DMS153 treated with DMSO at 0.1 percent for 48 hours (cell line): ENCODE data around the gene NDST4.
"Not testable (repeated sequence)": the region's sequence is repeated elsewhere in the genome, so short reads cannot be mapped to it uniquely, and the experiment has no call there.

Experiments used
- DNase-seq: peaks from one replicate; lab custom pipeline; 2025; ENCODE audit not compliant: unreplicated experiment; lab: John Stamatoyannopoulos, UW

Gene NDST4

GRCh38 chr4:115058533-115058932 lies 54.9 kb downstream of the NDST4 start:
- DNase-seq, result no peak

- DNase-seq, result no peak
These were observed 58.6 kb downstream of the NDST4 start for GRCh38 chr4:115054836-115055235.

- DNase-seq, result no peak
These were observed 60.1 kb downstream of the NDST4 start for GRCh38 chr4:115053313-115053712.

GRCh38 chr4:115042496-115042895 lies 70.9 kb downstream of the NDST4 start:
- no peak for DNase-seq

GRCh38 chr4:115030281-115030680 lies 83.1 kb downstream of the NDST4 start:
- DNase-seq, result no peak

GRCh38 chr4:115028682-115029410 lies 84.6 kb downstream of the NDST4 start:
- no peak for DNase-seq

- DNase-seq, result no peak
These were observed 113.5 kb downstream of the NDST4 start for GRCh38 chr4:114999880-115000279.

- DNase-seq, result no peak
These were observed 115.1 kb downstream of the NDST4 start for GRCh38 chr4:114998316-114998715.

GRCh38 chr4:114997576-114998247 lies 115.7 kb downstream of the NDST4 start:
- no peak for DNase-seq

GRCh38 chr4:114986133-114986532 lies 127.3 kb downstream of the NDST4 start:
- DNase-seq, result no peak

- DNase-seq, result no peak
These were observed 132.3 kb downstream of the NDST4 start for GRCh38 chr4:114980932-114981708.

GRCh38 chr4:114980399-114980798 lies 133.0 kb downstream of the NDST4 start:
- DNase-seq, result not testable (repeated sequence)

GRCh38 chr4:114976901-114977300 lies 136.5 kb downstream of the NDST4 start:
- no peak for DNase-seq

- DNase-seq, result no peak
These were observed 149.4 kb downstream of the NDST4 start for GRCh38 chr4:114964026-114964425.

- no peak for DNase-seq
These were observed 167.8 kb downstream of the NDST4 start for GRCh38 chr4:114945616-114946015.

- DNase-seq, result no peak
These were observed 171.9 kb downstream of the NDST4 start for GRCh38 chr4:114941503-114941902.

- no peak for DNase-seq
These were observed 185.5 kb downstream of the NDST4 start for GRCh38 chr4:114927881-114928280.

- DNase-seq, result no peak
These were observed 186.8 kb downstream of the NDST4 start for GRCh38 chr4:114926583-114926982.

- no peak for DNase-seq
These were observed 189.1 kb downstream of the NDST4 start for GRCh38 chr4:114924311-114924710.

- DNase-seq, result peak; percentile 58
These were observed 190.9 kb downstream of the NDST4 start for GRCh38 chr4:114922592-114922933.

- DNase-seq, result peak; percentile 73
These were observed 191.4 kb downstream of the NDST4 start for GRCh38 chr4:114921790-114922591.
